H1 (cell line): Measurements from ENCODE around the gene VEGFD. TPM values are rescaled to one million over a fixed set of nuclear protein-coding genes. Genes with fewer than 3 reads are reported as not detected.

ENCODE experiments used
- CTCF ChIA-PET: fragments of 300-600 bp; sonication (Branson Sonifier 250); formaldehyde crosslinking; loops from one replicate; lab custom pipeline; 2021; ENCODE audit not compliant: partially characterized antibody; lab: Charles Lee
- POLR2A ChIA-PET: fragments of 300-600 bp; sonication (Branson Sonifier 250); formaldehyde crosslinking; loops from one replicate; lab custom pipeline; 2021; ENCODE audit warnings: inconsistent platforms; ENCODE audit not compliant: partially characterized antibody; lab: Charles Lee
- DNase-seq, 2 experiments: peaks; one replicate each; pipeline versions ENCODE4 v3.0.0 to v3.0.0-alpha.2; 2010 to 2022; ENCODE audit warnings: low spot score in 2 of 2, low read depth in 1 of 2, mixed read lengths in 1 of 2
- FAIRE-seq: peaks from 2 replicates; lab custom pipeline; 2011; peaks lifted over from hg19 to GRCh38; lab: Jason Lieb, UNC
- H2AFZ ChIP-seq: 2 replicates; pipeline ENCODE4 v1.8.1; 2012; ENCODE audit warnings: low read length, inconsistent platforms
- H2AK5ac ChIP-seq: 2 replicates; pipeline ENCODE4 v1.6.1; 2013; ENCODE audit warnings: low read depth, low read length
- H2BK120ac ChIP-seq: replicated peaks from 2 replicates; pipeline ENCODE3; 2013; ENCODE audit warnings: low read depth, low read length, inconsistent platforms
- H2BK12ac ChIP-seq: 2 replicates; pipeline ENCODE4 v1.6.1; 2013; ENCODE audit warnings: low read depth, low read length
- H2BK15ac ChIP-seq: 2 replicates; pipeline ENCODE4 v1.6.1; 2013; ENCODE audit warnings: low read length
- H2BK20ac ChIP-seq: 2 replicates; pipeline ENCODE4 v1.6.1; 2013; ENCODE audit warnings: low read length
- H2BK5ac ChIP-seq: 2 replicates; pipeline ENCODE4 v1.6.1; 2013; ENCODE audit warnings: low read depth, low read length
- H3K14ac ChIP-seq: 2 replicates; pipeline ENCODE4 v1.6.1; 2013; ENCODE audit warnings: inconsistent platforms; ENCODE audit not compliant: insufficient read length
- H3K18ac ChIP-seq: 2 replicates; pipeline ENCODE4 v1.6.1; 2013; ENCODE audit warnings: low read length; ENCODE audit errors: extremely low read depth
- H3K23ac ChIP-seq: 2 replicates; pipeline ENCODE4 v1.6.1; 2013; ENCODE audit warnings: inconsistent platforms; ENCODE audit not compliant: insufficient read length
- H3K23me2 ChIP-seq: 2 replicates; pipeline ENCODE4 v1.6.1; 2013; ENCODE audit warnings: low read depth, low read length
- H3K27ac ChIP-seq: 2 replicates; pipeline ENCODE4 v1.6.1; 2011; ENCODE audit warnings: low read depth, low read length, inconsistent platforms
- H3K27me3 ChIP-seq, 4 experiments: replicated peaks in 1 of 4; 1 replicate in 1 of 4; 2 replicates in 3 of 4; pipeline versions ENCODE4 v1.6.1 to v1.8.1; 2011 to 2013; ENCODE audit warnings: low read length in 3 of 4, mild to moderate bottlenecking in 3 of 4, inconsistent platforms in 2 of 4, mixed read lengths in 2 of 4, moderate library complexity in 1 of 4; ENCODE audit not compliant: control insufficient read depth in 3 of 4, insufficient read depth in 3 of 4; ENCODE audit errors: extremely low read depth in 1 of 4
- H3K36me3 ChIP-seq, 4 experiments: 2 replicates each; pipeline versions ENCODE4 v1.6.1 to v1.8.1; 2011 to 2013; ENCODE audit warnings: mild to moderate bottlenecking in 4 of 4, low read length in 3 of 4, moderate library complexity in 2 of 4, control low read depth in 1 of 4, inconsistent platforms in 1 of 4; ENCODE audit not compliant: insufficient read depth in 4 of 4, control insufficient read depth in 2 of 4
- H3K4ac ChIP-seq: replicated peaks from 2 replicates; pipeline ENCODE3; 2013; ENCODE audit warnings: low read length, low read depth, mixed read lengths, inconsistent platforms; ENCODE audit not compliant: insufficient read length
- H3K4me1 ChIP-seq, 4 experiments: replicated peaks in 1 of 4; 1 replicate in 1 of 4; 2 replicates in 3 of 4; pipeline versions ENCODE4 v1.6.1 to v1.8.1; 2011 to 2013; ENCODE audit warnings: low read length in 3 of 4, inconsistent platforms in 2 of 4, mixed read lengths in 1 of 4; ENCODE audit not compliant: insufficient read depth in 4 of 4, control insufficient read depth in 3 of 4
- H3K4me2 ChIP-seq, 2 experiments: 2 replicates each; pipeline versions ENCODE4 v1.6.1 to v1.8.1; 2011 to 2013; ENCODE audit warnings: low read depth in 2 of 2, low read length in 2 of 2, control low read depth in 1 of 2, inconsistent platforms in 1 of 2, mild to moderate bottlenecking in 1 of 2; ENCODE audit not compliant: insufficient read depth in 1 of 2
- H3K4me3 ChIP-seq, 4 experiments: fragments of 200-600, 300-600 bp in 1 of 4; sonication (generic), shearing (Covaris generic), sonication (Bioruptor Twin) in 1 of 4; 2 replicates each; pipeline versions ENCODE4 v1.5.1 to v1.8.1; 2011 to 2016; ENCODE audit warnings: low read length in 4 of 4, low read depth in 3 of 4, control low read depth in 2 of 4, inconsistent platforms in 2 of 4, mild to moderate bottlenecking in 2 of 4, mixed read lengths in 1 of 4, moderate library complexity in 1 of 4; ENCODE audit not compliant: insufficient read depth in 2 of 4; ENCODE audit errors: extremely low read depth in 1 of 4
- H3K56ac ChIP-seq: replicated peaks from 2 replicates; pipeline ENCODE3; 2013; ENCODE audit warnings: low read depth, mild to moderate bottlenecking, mixed read lengths, low read length, inconsistent platforms; ENCODE audit not compliant: insufficient read length
- H3K79me1 ChIP-seq: 2 replicates; pipeline ENCODE4 v1.6.1; 2013; ENCODE audit warnings: low read depth, low read length, control low read depth
- H3K79me2 ChIP-seq, 2 experiments: 2 replicates each; pipeline versions ENCODE4 v1.6.1 to v1.8.1; 2012 to 2013; ENCODE audit warnings: low read length in 2 of 2, mild to moderate bottlenecking in 2 of 2, inconsistent platforms in 1 of 2; ENCODE audit not compliant: insufficient read depth in 2 of 2, control insufficient read depth in 1 of 2
- H3K9ac ChIP-seq, 4 experiments: replicated peaks in 1 of 4; 1 replicate in 1 of 4; 2 replicates in 3 of 4; pipeline versions ENCODE4 v1.6.1 to v1.8.1; 2011 to 2013; ENCODE audit warnings: low read depth in 3 of 4, low read length in 3 of 4, control low read depth in 2 of 4, mild to moderate bottlenecking in 2 of 4, moderate library complexity in 2 of 4, inconsistent platforms in 1 of 4; ENCODE audit errors: extremely low read depth in 1 of 4
- H3K9me3 ChIP-seq, 2 experiments: 2 replicates each; pipeline versions ENCODE4 v1.6.1 to v1.8.1; 2012 to 2013; ENCODE audit warnings: mild to moderate bottlenecking in 2 of 2, moderate library complexity in 2 of 2, control low read depth in 1 of 2, inconsistent platforms in 1 of 2, low read depth in 1 of 2, low read length in 1 of 2, mixed read lengths in 1 of 2; ENCODE audit not compliant: insufficient read depth in 2 of 2
- H4K20me1 ChIP-seq, 2 experiments: replicated peaks in 1 of 2; 2 replicates each; pipeline versions ENCODE3 to v1.8.1; 2011 to 2013; ENCODE audit warnings: inconsistent platforms in 2 of 2, low read length in 2 of 2, mild to moderate bottlenecking in 1 of 2; ENCODE audit not compliant: insufficient read depth in 2 of 2, control insufficient read depth in 1 of 2
- H4K5ac ChIP-seq: 2 replicates; pipeline ENCODE4 v1.6.1; 2013; ENCODE audit warnings: low read length, low read depth, mixed read lengths, inconsistent platforms; ENCODE audit not compliant: insufficient read length
- H4K8ac ChIP-seq: 2 replicates; pipeline ENCODE4 v1.8.0; 2013; ENCODE audit warnings: mild to moderate bottlenecking, moderate library complexity, low read length, inconsistent platforms; ENCODE audit not compliant: insufficient read depth; ENCODE audit errors: extremely low read depth
- H4K91ac ChIP-seq: replicated peaks from 2 replicates; pipeline ENCODE3; 2013; ENCODE audit warnings: low read length, mixed read lengths, inconsistent platforms; ENCODE audit not compliant: insufficient read length
- BRCA1 ChIP-seq: IDR thresholded peaks from 2 replicates; pipeline ENCODE4 v1.6.1; 2012; ENCODE audit warnings: low read depth, low read length, improper control_type of control experiment
- CEBPB ChIP-seq: IDR thresholded peaks from 2 replicates; pipeline ENCODE4 v1.6.1; 2012; ENCODE audit warnings: low read depth, low read length
- CHD1 ChIP-seq: IDR thresholded peaks from 2 replicates; pipeline ENCODE4 v1.6.1; 2012; ENCODE audit warnings: low read depth, low read length, improper control_type of control experiment
- JUN ChIP-seq: IDR thresholded peaks from 2 replicates; pipeline ENCODE4 v1.6.1; 2011; ENCODE audit warnings: low read depth, mild to moderate bottlenecking, improper control_type of control experiment, low read length
- KDM5A ChIP-seq: fragments of 200-600 bp; IDR thresholded peaks from 2 replicates; pipeline ENCODE4 v1.7.1; 2012; ENCODE audit warnings: mild to moderate bottlenecking, low read length, inconsistent platforms, mixed read lengths
- RFX5 ChIP-seq: IDR thresholded peaks from 2 replicates; pipeline ENCODE4 v1.6.1; 2011; ENCODE audit warnings: low read depth, low read length, improper control_type of control experiment, borderline replicate concordance
- TAF1 ChIP-seq: IDR thresholded peaks from 2 replicates; pipeline ENCODE4 v1.6.1; 2011; ENCODE audit warnings: mild to moderate bottlenecking, low read depth, low read length
- WGBS, 2 experiments: shearing (Covaris generic) in 1 of 2; methylation state at CpG; one replicate each; pipeline versions ENCODE4 v1.1.6 to v1.1.7; 2013 to 2015; ENCODE audit warnings: low lambda C conversion rate in 2 of 2, mixed read lengths in 2 of 2, inconsistent platforms in 1 of 2, low coverage in 1 of 2, missing lambda C conversion rate in 1 of 2; ENCODE audit not compliant: insufficient replicate concordance in 2 of 2, insufficient coverage in 1 of 2, insufficient read length in 1 of 2; ENCODE audit errors: extremely low coverage in 1 of 2, missing lambda C conversion rate in 1 of 2; 5-methylcytosine and 5-hydroxymethylcytosine counted together
- long read RNA-seq, 2 experiments: library from RNA in 1 of 2; library from capped mRNA in 1 of 2; stranded (forward); transcript quantifications; one replicate each; pipeline ENCODE4 v2.0.0, GENCODE V29; 2021; ENCODE audit warnings: inconsistent platforms in 1 of 2
- polyA minus RNA-seq, 3 experiments: library from RNA; depleted of rRNA, polyadenylated mRNA; stranded (reverse); fragments of >200 nt; gene quantifications; 1 replicate in 2 of 3; 2 replicates in 1 of 3; pipeline ENCODE4 v1.2.3, GENCODE V29; 2011
- polyA plus RNA-seq, 7 experiments: library from polyadenylated mRNA; depleted of rRNA in 3 of 7; stranded (reverse) in 5 of 7; unstranded in 2 of 7; fragments of >200 nt in 5 of 7; fragments of 200-250 nt in 2 of 7; gene quantifications; 1 replicate in 5 of 7; 2 replicates in 1 of 7; 4 replicates in 1 of 7; pipeline versions ENCODE4 v1.2.1 to v1.2.3, GENCODE V29; 2011 to 2013; ENCODE audit warnings: missing spikeins in 2 of 7, mixed read lengths in 2 of 7
- total RNA-seq: library from RNA; stranded (reverse); fragmentation: NEBNext Ultra II Directional; extraction: Animal tissue kit (Norgen Biotek cat#: 25700); gene quantifications from 2 replicates; pipeline ENCODE4 v1.2.1, GENCODE V29; 2021

Gene VEGFD
- total RNA-seq (0.19 TPM in 1 of 2 replicates, not detected in the other), polyA plus RNA-seq (2011; rRNA removed) (0.06 TPM in 1 of 2 replicates, not detected in the other), polyA minus RNA-seq (2011; rRNA and poly(A)+ RNA removed) (not detected in 2 replicates)
- polyA plus RNA-seq (2011; cell fraction: cytosol; rRNA removed) = 0.03 TPM
- 0.14 TPM for polyA plus RNA-seq (2011; cell fraction: nucleus; rRNA removed)
- 0.17 to 0.27 TPM (median 0.24 TPM) in 3 of 4 replicates, not detected in the other for polyA plus RNA-seq (2012, experiment 1 of 2)
- not detected for polyA plus RNA-seq (2012, experiment 2 of 2)
- 0.24 TPM for polyA plus RNA-seq (2013, experiment 1 of 2)
- polyA plus RNA-seq (2013, experiment 2 of 2) = 0.06 TPM
- not detected for polyA minus RNA-seq (2011; cell fraction: cytosol; rRNA and poly(A)+ RNA removed)
- not detected for polyA minus RNA-seq (2011; cell fraction: nucleus; rRNA and poly(A)+ RNA removed)
- long read RNA-seq, experiment 1 = 0 reads
- long read RNA-seq, experiment 2 = 0 reads

GRCh38 chrX:15384304-15384703 is at the start of gene VEGFD:
Gene VEGFD, minus strand, starts transcription at chrX:15384413. Its CDS starts 467 bp downstream, at chrX:15383946.
- H2BK12ac ChIP-seq = no peak within 1 kb of the TSS
- H3K18ac ChIP-seq = no peak within 1 kb of the TSS
- no peaks in the 10 kb centered on the region for H3K79me2 ChIP-seq
- no peak within 1 kb of the TSS for H2BK15ac ChIP-seq
- 44% methylated on average over 2 of the region's 2 CpGs; no CpG with 5 or more reads in 1 of the 2 experiments for WGBS, 2 experiments
- H3K9me3 ChIP-seq = no peaks in the 10 kb centered on the region
- H2BK5ac ChIP-seq = no peak within 1 kb of the TSS
- no peak within 1 kb of the TSS for H3K56ac ChIP-seq
- no peak within 1 kb of the TSS for H3K23ac ChIP-seq
- peak within 1 kb of the TSS in 1 of 2 experiments; percentile 7; a peak in 1 of 4 replicates for H3K4me2 ChIP-seq
- no peak within 1 kb of the TSS for H4K5ac ChIP-seq
- no peaks in the 10 kb centered on the region for H3K36me3 ChIP-seq
- POLR2A ChIA-PET = no interaction called here
- no peak within 1 kb of the TSS for H2AK5ac ChIP-seq
- H3K23me2 ChIP-seq = no peaks in the 10 kb centered on the region
- no peak within 1 kb of the TSS for H3K9ac ChIP-seq
- H3K27me3 ChIP-seq = no peaks in the 10 kb centered on the region
- no peak within 1 kb of the TSS for H3K4ac ChIP-seq
- no peaks in the 10 kb centered on the region for H3K79me1 ChIP-seq
- no peak for FAIRE-seq
- no peak within 1 kb of the TSS for H4K8ac ChIP-seq
- TF ChIP-seq RFX5 = no peak
- TF ChIP-seq TAF1 = no peak
- no peak for TF ChIP-seq CHD1
- no peak for TF ChIP-seq KDM5A
- 0 out of 2 replicates have a peak, but pooled peaks have one; percentile 22 for TF ChIP-seq CEBPB
- TF ChIP-seq BRCA1 = no peak
- TF ChIP-seq JUN = no peak
- TF ChIP-seq, all 59 proteins: peak for 1
- Histone ChIP-seq H3K27ac (no peak within 1 kb of the TSS), H2BK20ac (no peak within 1 kb of the TSS), H2BK120ac (no peak within 1 kb of the TSS), H2AFZ (no peak within 1 kb of the TSS), H4K20me1 (no peaks in the 10 kb centered on the region), H4K91ac (no peak within 1 kb of the TSS), H3K14ac (no peak within 1 kb of the TSS), H3K4me1 (peaks cover 0 to 2% (median 0%) of the 10 kb centered on the region in 4 experiments; a peak in 1 of 7 replicates), H3K4me3 (no peak within 1 kb of the TSS)
- CTCF ChIA-PET = interaction anchor here (0.9 to 3.8 kb wide), 5 partner anchors 8 to 83 kb away, joined by 3 to 13 read pairs (median 6); no protein-coding TSS in a partner anchor
- no peak for DNase-seq
